GM12892 (cell line): Measurements from ENCODE around the gene CLDN5.

ENCODE experiments used
- POLR2A ChIP-seq: IDR thresholded peaks from 2 replicates; pipeline ENCODE4 v1.6.1; 2011; ENCODE audit warnings: low read depth, low read length, control low read depth
- POLR2AphosphoS5 ChIP-seq: IDR thresholded peaks from 2 replicates; pipeline ENCODE4 v1.6.1; 2011; ENCODE audit warnings: low read depth, low read length, control low read depth
- TAF1 ChIP-seq: IDR thresholded peaks from 2 replicates; pipeline ENCODE4 v1.6.1; 2011; ENCODE audit warnings: low read depth, mild to moderate bottlenecking, control low read depth, low read length, borderline replicate concordance

DNA sequence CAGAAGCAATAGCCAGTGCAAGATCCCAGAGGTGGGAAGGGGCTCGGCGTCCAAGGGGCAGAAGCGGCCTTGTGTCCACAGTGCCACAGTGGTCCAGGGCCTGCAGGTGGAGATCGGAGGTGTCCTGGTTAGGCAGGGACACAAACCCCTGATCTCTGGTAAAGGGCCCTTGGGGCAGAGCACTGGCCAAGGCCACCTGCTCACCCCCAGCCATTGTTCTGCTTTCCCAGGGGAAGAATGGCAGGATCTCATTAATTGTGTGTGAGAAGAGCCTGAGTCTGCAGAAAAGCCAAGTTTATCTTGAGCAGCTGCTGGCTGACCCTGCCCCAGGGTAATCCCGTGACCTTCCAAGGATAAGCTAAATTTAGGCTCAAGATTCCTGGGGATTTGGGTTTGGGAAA is 3.1 kb upstream of the CLDN5 start:
- TF ChIP-seq POLR2A (no peak), POLR2AphosphoS5 (no peak), TAF1 (no peak)
